NCI-H1105 treated with DMSO at 0.1 percent for 48 hours (cell line): ENCODE measurements around the gene NYAP2.
A peak's percentile ranks its signal among the peaks of the same experiment; 100 is the strongest.

Experiments
- DNase-seq: peaks from one replicate; lab custom pipeline; 2025; lab: John Stamatoyannopoulos, UW

Gene NYAP2

GRCh38 chr2:225399504-225399903 is at the start of gene NYAP2:
Gene NYAP2 (plus strand): TSS chr2:225399710. CDS start chr2:225408881, 9,171 bp downstream.
- peak; percentile 95 for DNase-seq

DNA sequence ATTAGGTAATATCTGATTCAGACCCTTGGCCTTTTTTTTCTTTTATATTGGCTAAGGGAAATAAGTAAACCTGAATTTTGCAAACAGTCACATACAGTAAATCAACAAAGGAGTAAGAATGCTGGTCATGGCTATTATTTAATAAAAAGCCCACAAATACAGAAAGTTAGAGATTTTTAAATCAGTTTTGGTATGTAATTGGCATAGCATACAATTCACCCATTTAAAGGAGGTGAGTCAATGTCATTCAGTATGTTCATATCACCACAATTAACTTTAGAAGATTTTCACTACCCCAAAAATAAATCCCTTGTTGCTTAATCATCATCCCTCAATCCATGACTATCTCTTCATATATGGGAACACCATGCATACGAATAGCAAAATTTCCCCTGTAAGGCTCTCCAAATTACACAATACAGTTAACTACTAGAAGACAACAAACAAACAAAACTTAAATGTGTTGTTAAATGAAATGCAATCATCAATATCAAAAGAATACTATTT is 45.9 kb upstream of the NYAP2 start:
- no peak for DNase-seq

DNA sequence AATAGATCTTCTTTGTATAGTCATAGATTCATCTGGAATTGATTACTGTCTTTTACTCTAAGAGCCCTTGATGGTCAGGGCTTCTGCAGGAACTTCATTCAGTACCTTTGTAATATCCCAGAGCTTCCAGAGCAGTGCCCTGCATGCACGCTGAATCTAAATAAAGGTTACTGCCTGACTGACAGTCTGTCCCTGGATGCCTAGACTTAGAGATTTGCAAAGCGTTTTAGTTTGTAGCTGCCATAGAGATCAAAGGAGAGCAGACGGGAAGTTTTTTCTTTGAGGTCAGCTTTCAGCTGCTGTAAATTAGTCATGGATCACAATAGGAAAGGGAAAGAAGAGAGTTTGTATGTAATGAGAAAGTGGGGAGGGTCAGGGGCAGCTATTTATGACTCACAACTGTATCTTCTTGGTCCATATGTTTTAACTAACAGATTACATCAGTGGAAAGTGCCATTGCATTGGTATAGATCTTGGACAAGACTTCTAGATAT is 45.2 kb upstream of the NYAP2 start:
- no peak for DNase-seq

DNA sequence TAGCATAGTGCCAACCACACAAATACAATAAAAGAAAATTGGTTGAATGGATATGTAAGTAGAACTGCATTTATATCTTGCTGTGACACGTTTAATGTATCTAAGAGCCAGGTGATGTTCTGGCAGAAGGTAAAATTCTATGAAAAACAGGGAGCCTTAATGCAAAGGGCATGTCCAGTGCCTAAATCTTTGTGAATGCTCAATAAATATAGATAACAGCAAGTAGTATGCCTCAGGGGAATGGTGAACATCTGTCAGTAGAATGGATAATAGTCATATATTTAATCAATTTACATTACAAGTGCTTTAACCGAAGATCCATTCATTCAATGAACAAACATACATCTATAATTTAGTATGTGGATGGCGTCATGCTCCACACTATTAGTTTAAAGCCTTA is 43.7 kb upstream of the NYAP2 start:
- peak; percentile 92 for DNase-seq

DNA sequence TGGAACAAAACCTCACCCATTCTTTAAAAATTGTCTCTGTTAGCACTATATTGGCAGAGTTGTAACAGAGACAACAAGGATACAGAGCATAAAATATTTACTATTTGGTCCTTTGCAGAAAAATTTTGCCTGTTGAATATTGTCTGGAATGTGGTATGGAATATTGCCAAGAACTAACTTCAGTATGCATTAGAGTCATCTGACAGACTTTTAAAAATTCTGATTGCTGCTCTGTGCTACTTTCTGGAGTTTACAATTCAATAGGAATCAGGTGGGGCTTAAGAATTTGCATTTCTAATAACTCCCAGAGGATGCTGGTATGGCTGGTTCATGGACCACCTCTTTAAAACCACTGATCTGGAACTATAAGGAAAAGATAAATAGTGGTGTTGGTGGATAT is 32.8 kb upstream of the NYAP2 start:
- DNase-seq: no peak

- no peak for DNase-seq
Observed at GRCh38 chr2:225367482-225367881, 32.0 kb upstream of the NYAP2 start.

DNA sequence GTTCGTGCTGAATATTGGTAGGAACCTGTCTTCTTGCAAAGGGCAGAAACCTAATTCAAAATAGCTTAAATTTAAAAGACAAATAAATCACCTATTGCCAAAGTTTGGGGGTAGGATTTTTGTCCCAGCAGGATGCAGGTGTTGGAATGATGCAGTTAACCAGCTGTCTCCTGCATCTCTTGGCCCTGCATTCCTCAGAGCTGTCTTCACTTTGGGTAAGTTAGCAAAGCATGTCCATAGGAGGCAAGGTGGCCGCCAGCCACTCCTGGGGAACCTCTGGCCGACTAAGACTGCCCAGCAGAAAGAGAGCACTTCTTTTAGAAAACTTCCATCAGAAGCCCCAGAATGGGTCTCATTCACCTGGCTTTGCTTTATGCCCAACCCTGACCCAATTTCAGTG is 20.5 kb upstream of the NYAP2 start:
- no peak for DNase-seq

- DNase-seq: peak; percentile 85
Observed at GRCh38 chr2:225379856-225380255, 19.7 kb upstream of the NYAP2 start.

GRCh38 chr2:225381609-225382008 is 17.9 kb upstream of the NYAP2 start:
- no peak for DNase-seq

GRCh38 chr2:225398372-225398771 is 1.1 kb upstream of the NYAP2 start:
- peak; percentile 90 for DNase-seq

- DNase-seq: peak; percentile 70
Observed at GRCh38 chr2:225400060-225400511, 576 bp downstream of the NYAP2 start.

DNA sequence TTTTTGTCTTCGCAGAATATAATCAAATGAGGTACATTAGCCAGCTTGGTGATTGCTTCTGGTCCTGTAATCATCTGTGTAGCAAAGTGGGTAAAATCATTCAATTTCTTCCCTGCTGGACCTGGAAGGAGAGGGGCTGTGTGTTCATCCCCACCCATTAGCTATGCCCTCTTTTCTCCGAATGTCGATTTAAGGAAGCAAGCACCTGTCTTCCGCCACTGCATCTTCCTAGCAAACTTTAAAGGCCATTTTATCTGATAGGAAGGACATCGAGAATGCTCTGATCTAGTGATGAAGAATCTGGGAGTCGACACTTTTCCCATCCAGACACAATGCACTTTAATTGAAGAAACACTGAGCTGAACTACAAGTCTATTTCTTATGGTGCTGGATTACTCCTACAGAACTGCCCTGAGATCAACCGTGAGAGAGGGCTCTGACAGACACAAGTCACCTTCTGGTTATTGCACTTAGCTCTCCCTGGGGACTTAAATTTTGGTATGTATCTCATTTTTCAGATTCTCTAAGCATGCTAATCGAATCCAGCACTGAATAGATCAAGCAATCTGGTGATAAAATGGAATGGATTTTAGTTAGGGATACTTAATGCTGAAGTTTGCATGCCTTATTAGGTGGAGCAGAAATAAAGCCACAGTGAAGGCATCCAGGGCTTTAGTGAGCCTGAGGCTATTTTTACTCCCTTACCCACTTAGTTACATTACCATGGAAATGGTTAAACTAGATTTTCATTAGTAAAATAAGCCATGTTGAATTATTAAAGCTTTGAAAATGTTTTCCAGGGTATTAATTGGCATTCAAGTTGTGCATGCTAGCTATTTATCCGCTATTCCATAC is 1.3 kb downstream of the NYAP2 start:
- DNase-seq: no peak

GRCh38 chr2:225402210-225402776 is 2.8 kb downstream of the NYAP2 start:
- no peak for DNase-seq

DNA sequence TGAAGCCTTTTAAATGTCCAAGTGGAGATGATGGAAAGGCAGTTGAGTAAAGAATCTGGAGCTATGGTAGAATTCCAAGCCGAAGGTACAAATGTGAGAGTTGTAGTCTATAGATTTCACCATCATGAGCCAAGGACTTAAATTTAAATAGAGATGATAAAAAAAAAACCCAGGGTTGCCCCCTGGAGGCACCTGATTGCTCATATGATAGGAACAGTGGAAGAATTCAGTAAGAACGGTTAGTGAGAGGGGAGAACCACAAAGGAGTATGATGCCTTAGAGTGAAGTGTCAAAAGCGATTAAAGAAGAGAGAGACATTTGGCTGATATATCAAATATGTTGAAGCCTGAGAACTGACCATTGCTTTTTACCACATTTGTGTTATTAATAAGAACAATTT is 11.9 kb downstream of the NYAP2 start:
- no peak for DNase-seq

GRCh38 chr2:225413786-225414185 is 14.3 kb downstream of the NYAP2 start:
- DNase-seq: no peak

DNA sequence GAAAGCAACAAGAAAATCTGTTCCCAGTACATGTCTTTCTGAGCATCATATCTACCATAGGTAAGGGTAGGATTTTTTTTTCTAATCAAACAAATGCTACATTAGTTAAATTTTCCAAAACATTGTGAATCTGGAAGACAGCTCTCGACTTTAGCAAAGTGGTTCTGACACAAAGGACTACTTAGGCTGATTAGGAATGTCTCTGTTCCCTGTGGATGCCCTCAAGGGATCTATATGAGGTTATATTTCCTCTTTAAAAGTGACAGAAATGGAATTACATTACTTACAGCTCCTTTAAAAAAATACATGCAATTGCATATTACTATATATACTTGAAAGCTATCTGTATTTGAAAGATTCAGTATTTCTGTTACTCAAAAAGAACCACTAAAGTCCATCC is 15.4 kb downstream of the NYAP2 start:
- no peak for DNase-seq

DNA sequence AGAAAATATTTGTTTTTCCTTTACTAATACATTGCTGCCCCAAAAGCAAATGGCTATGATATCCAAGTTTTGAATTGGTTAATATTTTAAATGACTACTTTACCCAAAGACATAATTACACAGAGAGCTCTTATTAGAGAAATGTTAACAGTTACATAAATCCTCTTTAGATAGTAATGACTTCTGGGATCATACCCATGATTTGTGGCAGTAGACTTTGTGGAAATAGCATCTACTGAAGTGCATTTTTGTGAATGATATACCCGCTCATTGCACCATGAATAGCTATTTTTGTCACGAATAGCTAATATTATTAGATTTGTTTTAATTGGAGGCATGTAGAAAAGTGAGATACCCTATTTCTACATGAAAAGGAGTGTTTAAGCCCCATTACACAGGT is 15.8 kb downstream of the NYAP2 start:
- DNase-seq: no peak

DNA sequence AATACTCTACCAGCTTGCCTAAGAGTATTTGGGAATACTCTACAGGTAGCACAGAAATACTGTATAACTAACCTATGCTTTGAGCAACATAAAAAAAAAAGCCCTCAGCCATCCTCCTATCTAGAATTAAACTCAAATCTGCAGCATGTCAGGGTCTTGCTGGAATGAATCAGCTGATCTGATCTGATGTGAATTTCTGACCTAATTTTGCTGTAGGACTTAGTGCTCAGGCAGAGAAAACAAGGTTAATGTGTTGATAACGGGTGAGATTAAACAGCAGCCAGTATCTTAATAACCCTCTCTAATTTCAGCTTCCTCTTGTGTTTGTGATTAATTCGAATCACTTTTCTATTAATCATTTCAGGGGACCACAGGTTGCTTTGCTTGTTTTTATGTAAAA is 16.3 kb downstream of the NYAP2 start:
- peak; percentile 7 for DNase-seq

DNA sequence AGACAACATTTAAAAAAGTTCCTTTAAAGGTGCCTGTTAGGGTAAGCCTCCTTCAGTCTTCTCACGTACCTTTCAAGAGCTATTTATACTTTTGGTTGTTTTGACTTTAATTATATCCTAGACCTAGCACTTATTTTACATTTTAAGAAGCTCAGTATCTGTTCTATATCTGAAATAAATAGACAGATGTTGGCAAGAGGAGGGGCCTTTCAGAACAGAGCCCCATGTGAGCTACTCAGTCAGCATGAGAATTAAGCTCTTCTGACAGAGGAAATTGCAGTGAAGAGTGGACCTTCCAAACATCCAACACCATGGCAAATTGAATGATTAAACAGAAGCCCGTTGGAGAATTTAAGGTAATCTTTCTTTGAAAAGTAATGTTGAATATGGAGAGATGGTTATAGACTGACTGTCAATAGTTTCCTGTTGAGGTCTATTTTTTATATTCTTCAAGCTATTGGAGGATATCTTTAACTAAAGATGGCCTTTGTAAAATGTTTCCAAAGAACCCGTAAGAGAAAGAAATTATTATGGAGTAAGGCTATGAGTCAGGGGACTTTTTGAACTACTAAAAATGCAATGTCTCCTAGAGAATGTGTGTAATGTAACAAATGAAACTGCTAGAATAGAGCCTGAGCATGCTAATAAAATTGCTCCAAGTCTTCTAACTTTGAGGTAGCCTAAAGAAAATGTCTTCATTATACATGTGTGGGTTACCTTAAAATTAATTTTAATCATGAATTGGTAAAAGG is 17.3 kb downstream of the NYAP2 start:
- DNase-seq: no peak

DNA sequence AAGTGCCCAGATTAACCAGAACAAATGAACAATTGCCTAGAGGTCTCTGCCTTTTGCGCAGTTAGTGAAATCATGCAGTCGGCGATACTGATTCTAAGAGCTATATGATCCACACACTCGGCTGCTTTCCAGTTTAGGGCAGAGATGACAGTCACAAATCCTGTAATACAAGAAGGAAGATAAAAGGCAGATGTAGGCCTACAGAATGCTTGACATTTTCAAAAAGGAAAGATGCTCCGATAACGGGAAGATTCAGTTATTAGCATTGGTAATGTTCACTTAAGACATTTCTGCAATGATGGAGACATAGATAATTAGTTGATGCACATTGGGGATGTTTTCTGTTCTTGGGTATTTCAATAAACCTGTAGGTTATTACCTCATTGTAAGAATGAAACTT is 19.5 kb downstream of the NYAP2 start:
- DNase-seq: no peak

DNA sequence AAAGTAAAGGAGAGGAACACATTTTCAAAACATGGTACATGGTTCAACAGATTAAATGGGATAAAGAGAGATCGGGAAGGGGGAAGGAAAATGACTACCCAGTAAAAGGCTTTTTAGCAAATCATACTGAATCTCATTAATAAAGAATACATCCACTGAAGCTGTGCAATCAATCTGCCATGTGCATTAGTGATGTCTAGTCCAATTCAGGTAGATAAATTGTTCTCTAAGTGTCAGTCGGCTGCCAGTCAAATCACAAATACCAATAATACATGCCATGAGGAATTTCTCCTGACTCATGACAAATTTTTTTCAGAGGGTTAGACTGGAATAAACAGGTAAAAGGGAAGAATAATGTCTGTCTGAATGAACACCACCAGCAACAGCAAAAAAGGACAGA is 22.6 kb downstream of the NYAP2 start:
- no peak for DNase-seq

GRCh38 chr2:225425284-225425683 is 25.8 kb downstream of the NYAP2 start:
- peak; percentile 86 for DNase-seq

- DNase-seq: no peak
Observed at GRCh38 chr2:225428360-225428759, 28.9 kb downstream of the NYAP2 start.
